Endodermal cell (in vitro differentiated cells): ENCODE measurements around the gene LSP1. TPM values are rescaled to one million over a fixed set of nuclear protein-coding genes. Genes with fewer than 3 reads are reported as not detected.

Experiments used
- DNase-seq: peaks from one replicate; pipeline ENCODE4 v3.0.0-alpha.2; 2017
- H3K27ac ChIP-seq: 2 replicates; pipeline ENCODE4 v1.5.1; 2013; ENCODE audit warnings: mild to moderate bottlenecking, low read depth, low read length, moderate library complexity
- H3K27me3 ChIP-seq: 2 replicates; pipeline ENCODE4 v1.6.1; 2013; ENCODE audit warnings: mild to moderate bottlenecking, low read length, moderate library complexity; ENCODE audit not compliant: insufficient read depth, control insufficient read depth, poor library complexity, severe bottlenecking
- H3K36me3 ChIP-seq: 2 replicates; pipeline ENCODE4 v1.7.0; 2013; ENCODE audit warnings: mild to moderate bottlenecking, low read length, moderate library complexity; ENCODE audit not compliant: control insufficient read depth, insufficient read depth
- H3K4me1 ChIP-seq: one replicate; pipeline ENCODE4 v1.7.0; 2013; ENCODE audit warnings: low read length; ENCODE audit not compliant: control insufficient read depth, insufficient read depth
- H3K4me3 ChIP-seq: 2 replicates; pipeline ENCODE4 v1.5.1; 2013; ENCODE audit warnings: mild to moderate bottlenecking, low read length, moderate library complexity
- H3K9ac ChIP-seq: 2 replicates; pipeline ENCODE4 v1.6.1; 2013; ENCODE audit warnings: mild to moderate bottlenecking, low read length, moderate library complexity; ENCODE audit not compliant: poor library complexity, severe bottlenecking; ENCODE audit errors: extremely low read depth
- H3K9me3 ChIP-seq: 2 replicates; pipeline ENCODE4 v1.6.1; 2013; ENCODE audit warnings: mild to moderate bottlenecking, low read length, moderate library complexity; ENCODE audit not compliant: control insufficient read depth
- H3K27ac Mint-ChIP-seq: 2 replicates; pipeline ENCODE4 v1.8.0; 2020; ENCODE audit warnings: mixed read lengths
- H3K27me3 Mint-ChIP-seq: 2 replicates; pipeline ENCODE4 v1.8.0; 2021; ENCODE audit warnings: mild to moderate bottlenecking, mixed read lengths; ENCODE audit not compliant: insufficient read depth
- H3K36me3 Mint-ChIP-seq: 2 replicates; pipeline ENCODE4 v1.8.0; 2020; ENCODE audit warnings: low read depth, mixed read lengths
- H3K4me1 Mint-ChIP-seq: 2 replicates; pipeline ENCODE4 v1.8.0; 2020; ENCODE audit warnings: mixed read lengths
- H3K4me3 Mint-ChIP-seq: 2 replicates; pipeline ENCODE4 v1.8.0; 2020; ENCODE audit warnings: mild to moderate bottlenecking, moderate library complexity, mixed read lengths
- H3K9me3 Mint-ChIP-seq: 2 replicates; pipeline ENCODE4 v1.8.0; 2020; ENCODE audit warnings: mild to moderate bottlenecking, mixed read lengths
- WGBS, 2 experiments: methylation state at CpG; one replicate each; pipeline versions ENCODE4 v1.1.5 to v1.1.7; 2013; ENCODE audit warnings: missing lambda C conversion rate in 2 of 2, mixed read lengths in 1 of 2; ENCODE audit not compliant: insufficient coverage in 1 of 2, insufficient read length in 1 of 2; 5-methylcytosine and 5-hydroxymethylcytosine counted together
- total RNA-seq, 2 donors: library from RNA; stranded (reverse); fragmentation: NEBNext Ultra II Directional in 1 of 2; extraction: Animal tissue kit (Norgen Biotek cat#: 25700) in 1 of 2; gene quantifications; 2 replicates in 1 of 2; 3 replicates in 1 of 2; pipeline ENCODE4 v1.2.1, GENCODE V29; 2021
- TF ChIP-seq, protein P1 (sequence below): fragments of 200-600 bp; sonication (generic); conservative IDR thresholded peaks from 2 replicates; pipeline ENCODE4 v1.5.0; 2021; ENCODE audit warnings: antibody characterized with exemption, mild to moderate bottlenecking

Gene LSP1
- total RNA-seq, 2 donors from 2014 or later = not detected

DNA sequence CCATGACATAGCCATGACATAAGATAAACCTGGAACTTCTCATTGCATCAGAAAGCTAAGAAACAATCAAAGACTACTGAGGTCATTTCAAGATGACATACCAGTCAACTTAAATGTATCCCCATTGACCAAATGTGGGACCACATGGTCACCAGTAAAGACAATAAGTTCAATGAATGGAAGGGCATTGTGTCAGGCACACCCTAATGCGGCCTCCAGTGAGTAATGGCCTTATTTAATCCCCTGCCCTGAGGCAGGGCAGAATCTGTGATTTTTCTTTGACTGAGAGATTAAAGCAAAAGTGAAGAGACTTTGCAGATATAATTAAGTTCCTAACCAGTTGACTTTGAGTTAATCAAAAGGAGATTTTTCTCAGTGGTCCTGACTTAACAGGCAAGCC, 35.4 kb upstream of the LSP1 start:
- Histone ChIP-seq H3K4me1 (no peaks in the 10 kb centered on the region), H3K9me3 (peaks cover 7% of the 10 kb centered on the region), H3K4me3 (no peak overlapping the region), H3K9ac (no peak overlapping the region), H3K27ac (no peak overlapping the region), H3K36me3 (no peaks in the 10 kb centered on the region), H3K27me3 (no peaks in the 10 kb centered on the region)
- Mint-ChIP-seq H3K4me1 (no peaks in the 10 kb centered on the region), H3K27ac (no peak overlapping the region), H3K36me3 (no peaks in the 10 kb centered on the region), H3K27me3 (peaks cover 24% of the 10 kb centered on the region), H3K4me3 (no peak overlapping the region), H3K9me3 (peaks cover 12% of the 10 kb centered on the region)
- WGBS, 2 experiments = 84 to 100% methylated on average over 1 of the region's 1 CpG
- DNase-seq = no peak
- TF ChIP-seq, protein P1, sequence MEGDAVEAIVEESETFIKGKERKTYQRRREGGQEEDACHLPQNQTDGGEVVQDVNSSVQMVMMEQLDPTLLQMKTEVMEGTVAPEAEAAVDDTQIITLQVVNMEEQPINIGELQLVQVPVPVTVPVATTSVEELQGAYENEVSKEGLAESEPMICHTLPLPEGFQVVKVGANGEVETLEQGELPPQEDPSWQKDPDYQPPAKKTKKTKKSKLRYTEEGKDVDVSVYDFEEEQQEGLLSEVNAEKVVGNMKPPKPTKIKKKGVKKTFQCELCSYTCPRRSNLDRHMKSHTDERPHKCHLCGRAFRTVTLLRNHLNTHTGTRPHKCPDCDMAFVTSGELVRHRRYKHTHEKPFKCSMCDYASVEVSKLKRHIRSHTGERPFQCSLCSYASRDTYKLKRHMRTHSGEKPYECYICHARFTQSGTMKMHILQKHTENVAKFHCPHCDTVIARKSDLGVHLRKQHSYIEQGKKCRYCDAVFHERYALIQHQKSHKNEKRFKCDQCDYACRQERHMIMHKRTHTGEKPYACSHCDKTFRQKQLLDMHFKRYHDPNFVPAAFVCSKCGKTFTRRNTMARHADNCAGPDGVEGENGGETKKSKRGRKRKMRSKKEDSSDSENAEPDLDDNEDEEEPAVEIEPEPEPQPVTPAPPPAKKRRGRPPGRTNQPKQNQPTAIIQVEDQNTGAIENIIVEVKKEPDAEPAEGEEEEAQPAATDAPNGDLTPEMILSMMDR = no peak

- DNase-seq = no peak
- Mint-ChIP-seq H3K27me3 (peaks cover 24% of the 10 kb centered on the region), H3K36me3 (no peaks in the 10 kb centered on the region), H3K9me3 (peaks cover 8% of the 10 kb centered on the region), H3K4me1 (no peaks in the 10 kb centered on the region), H3K4me3 (no peak overlapping the region), H3K27ac (no peak overlapping the region)
- H3K4me3 ChIP-seq = no peak overlapping the region
- H3K9ac ChIP-seq = no peak overlapping the region
- no peak overlapping the region for H3K27ac ChIP-seq
- 90 to 97% methylated on average over 2 to 3 of the region's 3 CpGs for WGBS, 2 experiments
- H3K36me3 ChIP-seq = no peaks in the 10 kb centered on the region
- peaks cover 7% of the 10 kb centered on the region for H3K9me3 ChIP-seq
- H3K27me3 ChIP-seq = no peaks in the 10 kb centered on the region
- H3K4me1 ChIP-seq = no peaks in the 10 kb centered on the region
- TF ChIP-seq, protein P1 = no peak
Measured at GRCh38 chr11:1819074-1819473, 33.8 kb upstream of the LSP1 start.

DNA sequence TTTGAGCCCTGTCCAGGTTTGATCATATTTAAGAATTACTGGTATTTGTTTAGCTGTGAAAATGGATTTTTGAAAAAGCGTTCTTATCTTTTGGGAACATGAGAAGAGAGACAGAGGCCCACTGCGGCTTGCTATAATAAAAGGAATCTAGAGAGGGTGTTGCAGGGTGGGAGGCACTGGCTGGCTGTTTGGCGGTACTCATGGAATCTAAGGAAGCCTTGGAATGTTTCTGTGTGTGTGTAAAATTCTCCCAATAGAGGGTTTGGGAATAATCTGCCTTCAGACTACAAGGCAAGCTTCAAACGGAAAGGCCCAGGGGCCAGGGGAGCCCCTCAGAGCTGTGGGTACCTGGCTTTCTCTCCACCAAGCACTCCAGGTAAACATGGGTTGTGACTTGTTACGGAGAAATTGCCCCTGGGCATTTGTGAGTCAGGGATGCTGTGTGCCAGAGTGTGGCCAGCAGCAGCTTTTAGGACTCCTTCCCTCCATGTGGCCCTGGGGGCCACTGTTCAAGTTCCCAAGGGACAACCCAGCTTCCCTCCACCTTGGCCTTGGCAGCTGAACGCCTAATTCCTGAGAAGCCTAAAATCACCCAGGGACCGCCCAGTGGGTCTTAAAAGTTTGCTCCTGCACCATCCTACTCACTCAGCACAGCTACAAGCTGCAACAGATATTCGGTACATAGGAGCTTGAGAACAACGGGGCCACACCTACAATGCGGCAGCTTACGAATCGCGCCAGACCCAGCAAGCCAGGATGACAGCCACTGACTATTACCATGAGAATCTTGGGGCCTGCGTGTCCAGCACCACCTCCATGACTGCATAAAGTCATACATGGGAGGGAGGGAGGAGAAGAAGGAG, 32.2 kb upstream of the LSP1 start:
- no peak overlapping the region for H3K27ac Mint-ChIP-seq
- H3K27me3 Mint-ChIP-seq = peaks cover 22% of the 10 kb centered on the region
- no peak overlapping the region for H3K27ac ChIP-seq
- H3K9ac ChIP-seq = no peak overlapping the region
- H3K9me3 ChIP-seq = peaks cover 7% of the 10 kb centered on the region
- H3K4me1 ChIP-seq = no peaks in the 10 kb centered on the region
- no peaks in the 10 kb centered on the region for H3K27me3 ChIP-seq
- no peak for DNase-seq
- H3K9me3 Mint-ChIP-seq = peaks cover 8% of the 10 kb centered on the region
- WGBS, 2 experiments = 92 to 94% methylated on average over 10 to 14 of the region's 14 CpGs
- no peaks in the 10 kb centered on the region for H3K36me3 ChIP-seq
- TF ChIP-seq, protein P1 = no peak
- H3K4me1 Mint-ChIP-seq = no peaks in the 10 kb centered on the region
- no peak overlapping the region for H3K4me3 ChIP-seq
- H3K36me3 Mint-ChIP-seq = no peaks in the 10 kb centered on the region
- no peak overlapping the region for H3K4me3 Mint-ChIP-seq
